T-helper 1 cell treated with Interleukin-12 subunit alpha and Interleukin-12 subunit beta and Interleukin-4 antibody, amounts not matched to agents 30 μg/mL and 1 μg/mL, for 36 hours (primary cell): Measurements from ENCODE around the gene ARFIP1.

Experiments
- H3K27ac Mint-ChIP-seq: one replicate; pipeline ENCODE4 v1.8.0; 2021; ENCODE audit warnings: mild to moderate bottlenecking, mixed read lengths
- H3K27me3 Mint-ChIP-seq: one replicate; pipeline ENCODE4 v1.8.0; 2021; ENCODE audit warnings: low read depth, mixed read lengths
- H3K36me3 Mint-ChIP-seq: one replicate; pipeline ENCODE4 v1.8.0; 2021; ENCODE audit warnings: low read depth, mixed read lengths
- H3K4me1 Mint-ChIP-seq: one replicate; pipeline ENCODE4 v1.8.0; 2021; ENCODE audit warnings: low read depth, mixed read lengths
- H3K4me3 Mint-ChIP-seq: one replicate; pipeline ENCODE4 v1.8.0; 2021; ENCODE audit warnings: mild to moderate bottlenecking, moderate library complexity, mixed read lengths
- H3K9me3 Mint-ChIP-seq: one replicate; pipeline ENCODE4 v1.8.0; 2021; ENCODE audit warnings: mixed read lengths

ARFIP1 gene

GRCh38 chr4:152954741-152955140 lies 175.0 kb downstream of the ARFIP1 start:
- no peak overlapping the region for H3K27ac Mint-ChIP-seq
- H3K36me3 Mint-ChIP-seq: no peaks in the 10 kb centered on the region
- no peaks in the 10 kb centered on the region for H3K9me3 Mint-ChIP-seq
- no peak overlapping the region for H3K4me3 Mint-ChIP-seq
- peaks cover 22% of the 10 kb centered on the region for H3K27me3 Mint-ChIP-seq
- no peaks in the 10 kb centered on the region for H3K4me1 Mint-ChIP-seq

- Mint-ChIP-seq H3K4me3 (no peak overlapping the region), H3K27ac (no peak overlapping the region), H3K9me3 (no peaks in the 10 kb centered on the region)
Observed at GRCh38 chr4:152956147-152956546, 176.4 kb downstream of the ARFIP1 start.

GRCh38 chr4:152956650-152957436 lies 177.1 kb downstream of the ARFIP1 start:
- peaks cover 13% of the 10 kb centered on the region for H3K27me3 Mint-ChIP-seq
- no peak overlapping the region for H3K4me3 Mint-ChIP-seq
- no peak overlapping the region for H3K27ac Mint-ChIP-seq
- H3K36me3 Mint-ChIP-seq: no peaks in the 10 kb centered on the region
- H3K9me3 Mint-ChIP-seq: no peaks in the 10 kb centered on the region
- H3K4me1 Mint-ChIP-seq: no peaks in the 10 kb centered on the region

More at GRCh38 chr4:152956147-152956546, 176.4 kb downstream of the ARFIP1 start:
- H3K27me3 Mint-ChIP-seq: peaks cover 13% of the 10 kb centered on the region
- no peaks in the 10 kb centered on the region for H3K4me1 Mint-ChIP-seq
- no peaks in the 10 kb centered on the region for H3K36me3 Mint-ChIP-seq

GRCh38 chr4:152957437-152958171 lies 177.8 kb downstream of the ARFIP1 start:
- H3K27me3 Mint-ChIP-seq: peaks cover 17% of the 10 kb centered on the region
- no peaks in the 10 kb centered on the region for H3K4me1 Mint-ChIP-seq
- H3K27ac Mint-ChIP-seq: no peak overlapping the region
- no peaks in the 10 kb centered on the region for H3K9me3 Mint-ChIP-seq
- no peak overlapping the region for H3K4me3 Mint-ChIP-seq
- H3K36me3 Mint-ChIP-seq: no peaks in the 10 kb centered on the region

GRCh38 chr4:152959080-152959479 lies 179.3 kb downstream of the ARFIP1 start:
- no peaks in the 10 kb centered on the region for H3K4me1 Mint-ChIP-seq
- H3K36me3 Mint-ChIP-seq: no peaks in the 10 kb centered on the region
- H3K27ac Mint-ChIP-seq: no peak overlapping the region
- H3K4me3 Mint-ChIP-seq: no peak overlapping the region
- H3K9me3 Mint-ChIP-seq: no peaks in the 10 kb centered on the region
- H3K27me3 Mint-ChIP-seq: peaks cover 23% of the 10 kb centered on the region

- no peak overlapping the region for H3K4me3 Mint-ChIP-seq
- H3K9me3 Mint-ChIP-seq: no peaks in the 10 kb centered on the region
- no peaks in the 10 kb centered on the region for H3K36me3 Mint-ChIP-seq
- peaks cover 23% of the 10 kb centered on the region for H3K27me3 Mint-ChIP-seq
- H3K27ac Mint-ChIP-seq: no peak overlapping the region
- no peaks in the 10 kb centered on the region for H3K4me1 Mint-ChIP-seq
Observed at GRCh38 chr4:152960082-152960481, 180.3 kb downstream of the ARFIP1 start.

- Mint-ChIP-seq H3K4me3 (no peak overlapping the region), H3K9me3 (no peaks in the 10 kb centered on the region), H3K27ac (no peak overlapping the region), H3K27me3 (peaks cover 23% of the 10 kb centered on the region), H3K4me1 (no peaks in the 10 kb centered on the region), H3K36me3 (no peaks in the 10 kb centered on the region)
Observed at GRCh38 chr4:152961014-152961772, 181.4 kb downstream of the ARFIP1 start.

- no peaks in the 10 kb centered on the region for H3K4me1 Mint-ChIP-seq
- peaks cover 23% of the 10 kb centered on the region for H3K27me3 Mint-ChIP-seq
- no peaks in the 10 kb centered on the region for H3K36me3 Mint-ChIP-seq
- H3K4me3 Mint-ChIP-seq: no peak overlapping the region
- no peak overlapping the region for H3K27ac Mint-ChIP-seq
- H3K9me3 Mint-ChIP-seq: no peaks in the 10 kb centered on the region
Observed at GRCh38 chr4:152961773-152962115, 182.0 kb downstream of the ARFIP1 start.
